GM19351 (cell line): ENCODE results near the gene P2RX6.

ENCODE experiments used
- ATAC-seq: cut with Tn5 transposase; IDR thresholded peaks from one replicate; pipeline ENCODE4 v1.9.1; 2021; ENCODE audit warnings: mild to moderate bottlenecking, moderate library complexity; ENCODE audit not compliant: unreplicated experiment

The P2RX6 gene

DNA sequence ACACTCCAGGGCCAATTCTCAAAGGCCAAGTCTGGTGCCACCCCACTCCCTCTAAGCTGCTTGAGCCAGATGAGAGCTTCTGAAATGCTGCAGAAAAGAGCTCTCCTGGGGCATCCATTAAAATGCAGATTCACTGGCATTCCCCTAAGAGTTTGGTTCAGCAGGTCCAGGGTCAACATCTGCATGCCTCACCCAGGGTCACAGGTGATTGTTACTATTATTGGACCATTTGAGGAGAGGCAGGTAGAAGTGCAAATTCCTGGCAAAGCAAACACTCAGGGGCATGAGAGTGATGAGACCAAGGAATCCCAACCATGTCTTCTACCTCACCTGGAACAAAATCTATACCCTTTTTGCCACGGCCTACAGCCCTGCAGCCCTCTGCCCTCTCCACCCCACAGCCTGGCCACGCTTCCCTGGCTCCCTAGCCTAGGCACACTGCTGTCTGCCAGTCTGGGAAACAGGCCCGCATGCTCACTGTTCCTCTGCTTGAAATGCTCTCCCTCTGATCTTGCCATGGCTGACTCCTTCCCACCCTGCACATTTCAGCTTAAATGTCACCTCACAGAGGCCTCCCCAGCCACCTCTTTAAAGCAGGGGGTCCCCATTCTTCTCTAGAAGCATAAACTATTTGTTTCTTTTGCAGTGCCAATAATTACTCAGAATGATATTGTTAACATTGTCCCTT lies 4.4 kb upstream of the P2RX6 start:
- ATAC-seq, result no peak

- ATAC-seq, result no peak
Observed at GRCh38 chr22:21012446-21013407, 2.2 kb upstream of the P2RX6 start.

- no peak for ATAC-seq
Observed at GRCh38 chr22:21013657-21014201, 1.2 kb upstream of the P2RX6 start.

DNA sequence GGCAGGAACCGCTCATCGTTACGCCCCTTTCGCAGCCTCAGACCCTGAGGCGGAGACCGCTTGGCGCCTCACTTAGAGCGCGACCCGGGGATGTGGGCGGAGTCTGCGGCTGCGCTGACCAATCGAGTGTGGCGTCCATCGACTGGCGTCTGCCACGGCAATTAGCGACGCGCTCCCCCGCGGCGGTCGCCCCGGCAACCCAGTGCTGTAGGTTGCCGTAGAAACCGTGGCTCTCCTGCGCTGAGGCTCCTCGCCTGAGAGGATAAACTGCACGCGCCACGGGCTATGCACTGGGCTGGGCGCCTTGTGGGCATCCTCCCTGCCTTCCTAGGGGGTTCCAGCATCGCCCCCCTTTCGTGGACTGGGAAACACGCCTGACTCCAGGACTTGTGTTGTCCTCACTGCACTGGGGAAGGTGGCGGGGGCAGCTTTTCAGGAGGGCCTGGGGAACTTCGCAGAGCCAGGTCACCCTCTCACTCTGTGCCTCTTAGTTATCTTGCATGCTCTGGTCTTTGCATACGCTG lies 701 bp upstream of the P2RX6 start:
- peak; percentile 93 for ATAC-seq

GRCh38 chr22:21015466-21016006 lies 571 bp downstream of the P2RX6 start:
- ATAC-seq, result no peak

DNA sequence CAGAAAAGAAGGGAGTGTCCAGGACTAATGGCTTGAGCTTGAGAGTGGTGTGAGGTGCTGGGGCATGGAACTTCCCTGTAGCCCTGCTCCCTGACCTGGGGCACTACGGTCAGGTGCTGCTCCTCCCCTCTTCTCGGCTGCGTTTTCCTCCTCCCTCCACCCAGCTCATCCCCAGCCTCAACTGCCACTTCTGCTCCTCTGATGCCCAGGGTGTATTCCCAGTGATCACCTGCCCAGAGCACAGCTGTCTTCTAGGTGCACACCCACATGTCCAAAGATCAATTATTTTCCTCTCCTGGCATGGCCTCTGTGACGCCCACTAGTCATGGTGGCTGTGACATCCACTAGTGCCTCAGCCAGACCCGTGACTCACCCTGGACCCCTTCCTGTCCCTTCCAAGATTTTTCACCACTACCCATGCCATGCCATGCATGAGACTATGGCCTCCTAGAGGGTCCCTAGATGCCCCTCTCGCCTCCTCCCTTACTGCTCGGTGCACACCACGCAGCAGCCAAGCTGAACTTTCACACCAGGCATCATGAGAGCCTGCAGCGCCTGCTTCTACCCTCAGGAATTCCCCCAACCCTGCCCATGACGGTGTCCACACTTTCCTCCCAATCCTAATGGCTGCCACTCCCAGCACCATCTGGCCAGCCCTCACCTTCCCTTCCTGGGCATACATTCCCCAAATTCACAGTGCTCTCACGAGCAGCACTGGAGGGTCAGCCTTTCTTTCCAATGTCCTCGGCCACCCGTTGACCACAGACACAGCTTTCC lies 1.9 kb downstream of the P2RX6 start:
- ATAC-seq, result no peak

DNA sequence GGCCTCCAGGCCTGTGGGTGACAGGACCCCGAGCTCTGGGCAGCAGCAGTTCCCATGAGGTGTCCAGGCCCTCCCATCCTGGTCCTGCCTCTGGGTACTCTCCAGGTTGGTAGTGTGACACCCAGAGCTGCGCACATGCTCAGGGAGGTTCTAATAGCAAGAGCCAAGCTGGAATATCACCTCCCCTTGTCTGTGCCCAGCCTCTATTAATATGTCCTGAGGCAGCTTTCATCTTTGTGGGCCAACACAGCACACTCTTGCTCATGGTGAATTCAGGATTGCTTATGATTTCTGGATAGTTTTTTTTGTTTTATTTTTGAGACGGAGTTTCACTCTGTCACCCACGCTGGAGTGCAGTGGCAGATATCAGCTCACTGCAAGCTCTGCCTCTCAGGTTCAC lies 3.3 kb downstream of the P2RX6 start:
- no peak for ATAC-seq

GRCh38 chr22:21020802-21021429 lies 6.0 kb downstream of the P2RX6 start:
- ATAC-seq, result no peak

GRCh38 chr22:21022507-21022906 lies 7.5 kb downstream of the P2RX6 start:
- ATAC-seq, result no peak

GRCh38 chr22:21022955-21023614 lies 8.1 kb downstream of the P2RX6 start:
- no peak for ATAC-seq

DNA sequence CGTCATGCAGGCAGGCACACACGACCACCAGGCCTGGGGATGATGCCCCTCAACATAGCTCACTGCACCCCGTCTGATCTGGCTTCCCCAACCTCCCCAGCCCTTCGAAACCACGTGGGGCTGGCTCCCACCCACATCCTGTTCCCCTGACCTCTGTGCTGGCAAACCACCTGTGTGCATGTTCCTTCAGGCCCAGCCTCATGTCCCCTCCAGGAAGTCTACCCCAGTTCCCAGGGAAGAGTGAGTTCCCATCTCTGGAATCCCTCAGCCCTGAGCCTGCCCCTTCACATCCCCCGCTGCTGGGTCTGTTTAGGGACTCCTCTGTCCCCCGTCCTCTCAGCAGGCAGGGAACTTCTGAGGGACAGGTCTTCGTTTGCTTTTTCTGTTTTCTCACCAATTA lies 10.3 kb downstream of the P2RX6 start:
- ATAC-seq, result no peak

DNA sequence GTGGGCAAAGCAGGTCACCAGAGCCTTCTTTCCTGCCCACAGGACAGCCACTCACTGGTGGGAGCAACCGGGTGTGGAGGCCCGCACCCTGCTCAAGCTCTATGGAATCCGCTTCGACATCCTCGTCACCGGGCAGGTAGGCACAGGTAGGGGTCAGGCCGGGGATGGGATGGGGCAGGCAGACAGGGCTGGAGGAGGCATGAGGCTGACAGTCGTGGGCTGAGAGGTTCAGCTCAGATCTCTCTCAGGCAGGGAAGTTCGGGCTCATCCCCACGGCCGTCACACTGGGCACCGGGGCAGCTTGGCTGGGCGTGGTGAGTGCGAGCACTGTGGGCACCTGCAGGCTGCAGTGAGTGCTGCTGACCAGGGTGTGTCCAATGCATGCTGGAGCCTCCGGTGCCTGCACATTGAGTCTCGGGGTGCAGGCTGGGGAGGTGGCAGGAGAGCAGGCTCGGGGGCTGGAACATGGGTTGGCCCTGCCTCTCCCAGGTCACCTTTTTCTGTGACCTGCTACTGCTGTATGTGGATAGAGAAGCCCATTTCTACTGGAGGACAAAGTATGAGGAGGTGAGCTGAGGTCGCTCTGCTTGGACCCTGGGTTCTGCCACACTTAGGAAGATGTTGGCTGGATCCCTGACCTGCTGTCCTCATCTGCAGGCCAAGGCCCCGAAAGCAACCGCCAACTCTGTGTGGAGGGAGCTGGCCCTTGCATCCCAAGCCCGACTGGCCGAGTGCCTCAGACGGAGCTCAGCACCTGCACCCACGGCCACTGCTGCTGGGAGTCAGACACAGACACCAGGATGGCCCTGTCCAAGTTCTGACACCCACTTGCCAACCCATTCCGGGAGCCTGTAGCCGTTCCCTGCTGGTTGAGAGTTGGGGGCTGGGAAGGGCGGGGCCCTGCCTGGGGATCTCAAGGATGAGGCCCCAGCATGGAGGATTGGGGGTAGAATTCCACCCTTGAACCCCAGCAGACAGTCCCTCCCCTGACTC lies 11.1 kb downstream of the P2RX6 start:
- no peak for ATAC-seq

- ATAC-seq, result no peak
Observed at GRCh38 chr22:21026783-21027692, 12.1 kb downstream of the P2RX6 start.

DNA sequence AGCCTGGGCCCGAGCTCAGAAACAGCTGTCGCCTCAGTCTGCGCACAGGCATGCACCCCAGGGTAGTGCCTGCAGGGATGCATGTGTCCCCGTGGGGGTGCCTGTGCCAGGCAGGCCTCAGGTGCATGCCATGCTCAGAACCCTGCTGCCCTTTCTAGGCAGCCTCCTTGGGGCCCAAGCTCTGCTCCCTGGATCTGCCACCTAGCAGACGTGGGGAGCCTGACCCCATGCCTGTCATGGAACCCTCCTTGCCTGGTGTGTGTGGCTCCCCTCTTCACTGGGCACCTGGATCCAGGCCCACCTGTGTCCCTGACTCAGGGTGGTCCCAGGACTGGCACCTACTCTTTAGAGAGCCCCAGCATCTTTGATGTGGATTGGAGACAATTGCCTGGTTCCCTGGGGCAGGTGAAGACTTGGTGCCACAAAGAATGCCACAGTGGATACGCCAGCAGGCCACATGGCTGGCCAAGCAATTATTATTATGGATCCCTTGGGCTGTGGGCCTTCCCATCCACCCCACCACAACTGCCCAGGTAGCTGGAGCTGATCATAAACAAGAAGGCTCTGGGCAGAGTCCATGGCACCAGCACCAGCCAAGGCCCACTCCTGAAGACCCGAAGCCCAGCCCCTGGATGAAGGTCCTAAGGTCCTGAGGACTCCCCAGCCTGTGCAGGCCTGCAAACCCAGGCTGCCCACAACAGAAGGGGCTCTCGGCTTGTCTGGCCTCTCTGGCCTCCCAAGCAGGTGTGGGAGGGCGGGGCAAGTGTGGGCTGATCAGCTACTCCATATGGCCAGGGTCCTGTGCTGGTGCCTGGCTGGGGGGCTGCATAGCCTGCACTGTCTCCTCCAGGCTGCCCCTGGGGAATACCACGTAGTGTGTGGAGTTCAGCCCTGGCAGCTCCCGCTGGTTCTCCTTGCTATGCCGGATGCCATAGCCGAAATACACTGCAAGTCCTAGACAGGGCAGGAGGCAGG lies 13.6 kb downstream of the P2RX6 start:
- no peak for ATAC-seq

DNA sequence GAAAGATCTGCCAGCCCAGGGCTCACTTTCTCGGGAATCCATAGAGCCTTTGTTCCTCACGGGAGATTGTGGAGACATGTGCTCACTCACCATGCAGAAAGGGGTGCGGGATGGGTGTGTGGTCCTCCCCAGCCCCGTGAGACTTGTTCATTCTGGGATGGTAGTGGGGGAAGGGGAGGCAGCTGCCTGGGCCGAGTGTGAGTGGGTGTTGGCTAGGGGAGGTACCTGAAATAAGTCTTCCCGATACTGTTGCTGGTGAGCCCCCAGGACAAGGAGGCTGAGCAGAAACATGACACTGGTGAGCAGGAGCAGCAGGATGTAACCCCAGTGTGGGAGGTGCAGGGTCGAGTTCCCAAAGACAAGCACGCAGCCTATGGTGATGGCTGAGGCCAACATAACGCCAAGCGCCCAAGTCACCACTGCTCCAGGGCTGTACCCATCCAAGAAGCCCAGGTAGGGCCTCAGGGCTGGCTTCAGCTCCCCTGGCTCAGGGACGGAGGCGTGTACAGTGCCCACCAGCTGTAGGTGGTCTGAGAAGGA lies 14.6 kb downstream of the P2RX6 start:
- ATAC-seq, result no peak

DNA sequence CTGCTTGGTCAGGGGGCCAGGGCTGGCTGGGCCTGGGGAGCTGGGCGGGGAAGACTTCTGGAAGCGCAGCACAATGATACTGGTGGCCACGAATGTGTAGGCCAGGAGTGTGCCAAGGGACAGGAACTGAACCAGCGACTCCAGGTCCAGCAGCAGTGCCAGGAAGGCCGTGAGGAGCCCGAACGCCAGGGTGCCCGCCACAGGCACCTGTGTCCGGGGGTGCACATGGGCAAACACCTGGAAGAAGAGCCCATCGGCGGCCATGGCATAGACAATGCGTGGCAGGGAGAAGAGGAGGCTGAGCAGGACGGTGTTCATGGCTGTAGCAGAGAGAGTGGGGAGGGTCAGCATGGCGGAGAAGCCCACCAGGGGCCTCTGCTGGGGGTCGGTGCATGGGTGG lies 15.1 kb downstream of the P2RX6 start:
- ATAC-seq, result no peak
